Right ventricle myocardium superior (tissue), 1 donor: ENCODE measurements around the gene HSD17B8. TPM values are rescaled to one million over a fixed set of nuclear protein-coding genes. Genes with fewer than 3 reads are reported as not detected.

Experiments
- ATAC-seq: fragments of 200-7000 bp; cut with Tn5 transposase; one replicate; pipeline ENCODE4 v1.9.1; 2020; ENCODE audit warnings: mild to moderate bottlenecking; ENCODE audit not compliant: poor library complexity
- DNase-seq: peaks from one replicate; pipeline ENCODE4 v3.0.0-alpha.2; 2020
- intact Hi-C: fragments of 100-400 bp; cut with DNase I; formaldehyde crosslinking; loops from one replicate; pipeline ENCODE4 v1.11.2; 2022
- total RNA-seq: library from RNA; stranded (reverse); fragmentation: NEBNext Ultra II Directional; extraction: Animal tissue kit (Norgen Biotek cat#: 25700); gene quantifications from one replicate; pipeline ENCODE4 v1.2.1, GENCODE V29; 2021
- donor health status: DM: no; HTN: yes; CAD: no; lungs with severe emphysema.

The HSD17B8 gene
- total RNA-seq, 1 donor from 2014 or later = 25.1 TPM

DNA sequence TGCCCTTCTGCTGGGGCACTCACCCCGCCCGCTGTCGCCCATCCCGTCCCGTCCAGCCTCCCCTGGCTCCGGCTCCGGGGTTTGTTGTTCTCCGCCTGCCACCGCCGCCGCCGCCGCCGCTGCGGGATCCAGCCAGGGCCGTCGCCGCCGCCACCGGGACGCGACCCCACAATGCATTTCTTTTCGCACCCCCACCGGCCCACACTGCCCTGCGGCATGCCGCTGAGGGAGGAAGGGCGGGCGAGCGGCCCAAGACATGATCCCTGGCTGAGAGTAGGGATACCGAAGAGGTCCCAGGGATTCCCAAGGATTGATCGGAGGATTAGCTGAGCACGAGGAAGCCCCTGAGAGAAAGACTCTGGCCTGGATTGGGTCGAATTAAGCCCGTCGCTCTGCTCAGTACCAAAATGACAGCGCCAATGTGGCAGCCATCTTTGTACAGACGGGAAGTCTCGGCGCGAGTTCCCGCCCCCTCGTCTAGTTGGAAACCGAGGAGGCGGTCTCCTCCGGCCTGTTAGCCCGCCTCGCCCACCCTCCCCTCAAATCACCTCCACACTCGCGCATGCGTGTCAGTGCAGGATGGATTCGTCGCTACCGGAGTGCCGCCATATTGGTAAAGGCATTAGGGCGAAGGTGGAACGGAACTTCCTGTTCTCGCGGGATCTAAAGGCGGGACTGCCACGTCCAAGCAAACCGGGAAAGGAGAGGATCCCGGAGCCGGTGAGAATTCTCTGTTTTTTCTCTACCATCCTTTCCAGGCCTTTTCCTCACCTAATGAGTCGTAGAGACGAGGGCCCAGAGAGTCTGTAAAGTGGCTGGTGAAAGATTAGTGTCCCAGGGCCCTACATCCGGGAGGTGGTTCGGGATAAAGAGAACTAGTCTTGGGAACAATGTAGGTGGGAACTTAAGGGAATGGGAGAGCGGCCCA, 4.0 kb upstream of the HSD17B8 start, which contains the start of the genes RXRB and SLC39A7:
RXRB (minus strand) TSS at position 447 of the 928 bp plus-strand sequence; CDS start at position 258, 189 bp downstream.
SLC39A7 (plus strand) TSS at position 649 of the 928 bp plus-strand sequence. CDS start 379 bp downstream, outside the sequence.
- DNase-seq (peak; percentile 100), ATAC-seq (peak; percentile 90)
- intact Hi-C loops = loop anchor here (5.0 kb wide), 1 partner anchor 228 kb away; no protein-coding TSS in a partner anchor

DNA sequence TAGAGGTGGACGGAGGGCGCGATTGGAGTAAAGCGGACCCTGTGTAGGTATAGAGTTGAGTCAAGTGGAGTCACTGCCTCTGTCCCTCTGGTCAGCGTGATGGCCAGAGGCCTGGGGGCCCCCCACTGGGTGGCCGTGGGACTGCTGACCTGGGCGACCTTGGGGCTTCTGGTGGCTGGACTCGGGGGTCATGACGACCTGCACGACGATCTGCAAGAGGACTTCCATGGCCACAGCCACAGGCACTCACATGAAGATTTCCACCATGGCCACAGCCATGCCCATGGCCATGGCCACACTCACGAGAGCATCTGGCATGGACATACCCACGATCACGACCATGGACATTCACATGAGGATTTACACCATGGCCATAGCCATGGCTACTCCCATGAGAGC, 3.3 kb upstream of the HSD17B8 start:
- DNase-seq = no peak
- ATAC-seq = no peak
- intact Hi-C loops = loop anchor here (5.0 kb wide), 1 partner anchor 229 kb away; no protein-coding TSS in a partner anchor

DNA sequence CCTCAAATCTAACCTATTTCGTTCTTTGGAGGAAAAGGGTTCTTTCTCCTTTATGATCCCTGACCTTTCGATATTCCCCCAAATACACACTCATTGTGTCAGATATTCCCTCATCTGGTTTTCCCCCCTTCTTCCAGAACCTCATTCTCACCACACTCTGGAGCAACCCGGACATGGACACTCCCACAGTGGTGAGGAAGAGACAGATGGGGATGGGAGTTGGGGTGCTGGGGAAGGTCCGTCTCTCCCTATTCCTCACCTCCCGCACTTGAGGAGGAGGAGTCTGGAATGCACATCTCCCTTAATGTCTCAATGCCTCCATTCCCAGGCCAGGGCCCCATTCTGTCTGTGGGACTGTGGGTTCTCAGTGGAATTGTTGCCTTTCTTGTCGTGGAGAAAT, 2.5 kb upstream of the HSD17B8 start:
- intact Hi-C loops = loop anchor here (5.0 kb wide), 1 partner anchor 230 kb away; no protein-coding TSS in a partner anchor
- ATAC-seq (no peak), DNase-seq (no peak)

DNA sequence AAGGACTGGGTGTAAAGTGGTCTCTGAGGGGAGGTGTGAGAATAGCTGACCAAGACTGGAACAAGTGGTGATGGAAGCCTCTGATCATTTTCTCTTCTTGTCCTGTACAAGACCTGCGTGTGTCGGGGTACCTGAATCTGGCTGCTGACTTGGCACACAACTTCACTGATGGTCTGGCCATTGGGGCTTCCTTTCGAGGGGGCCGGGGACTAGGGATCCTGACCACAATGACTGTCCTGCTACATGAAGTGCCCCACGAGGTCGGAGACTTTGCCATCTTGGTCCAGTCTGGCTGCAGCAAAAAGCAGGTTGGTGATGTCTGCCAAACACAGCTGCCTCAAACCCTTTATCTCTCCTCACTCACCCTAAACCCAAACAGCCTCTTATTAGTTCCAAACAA, 1.7 kb upstream of the HSD17B8 start:
- no peak for DNase-seq
- intact Hi-C loops = loop anchor here (5.0 kb wide), 1 partner anchor 230 kb away; no protein-coding TSS in a partner anchor
- ATAC-seq = no peak

DNA sequence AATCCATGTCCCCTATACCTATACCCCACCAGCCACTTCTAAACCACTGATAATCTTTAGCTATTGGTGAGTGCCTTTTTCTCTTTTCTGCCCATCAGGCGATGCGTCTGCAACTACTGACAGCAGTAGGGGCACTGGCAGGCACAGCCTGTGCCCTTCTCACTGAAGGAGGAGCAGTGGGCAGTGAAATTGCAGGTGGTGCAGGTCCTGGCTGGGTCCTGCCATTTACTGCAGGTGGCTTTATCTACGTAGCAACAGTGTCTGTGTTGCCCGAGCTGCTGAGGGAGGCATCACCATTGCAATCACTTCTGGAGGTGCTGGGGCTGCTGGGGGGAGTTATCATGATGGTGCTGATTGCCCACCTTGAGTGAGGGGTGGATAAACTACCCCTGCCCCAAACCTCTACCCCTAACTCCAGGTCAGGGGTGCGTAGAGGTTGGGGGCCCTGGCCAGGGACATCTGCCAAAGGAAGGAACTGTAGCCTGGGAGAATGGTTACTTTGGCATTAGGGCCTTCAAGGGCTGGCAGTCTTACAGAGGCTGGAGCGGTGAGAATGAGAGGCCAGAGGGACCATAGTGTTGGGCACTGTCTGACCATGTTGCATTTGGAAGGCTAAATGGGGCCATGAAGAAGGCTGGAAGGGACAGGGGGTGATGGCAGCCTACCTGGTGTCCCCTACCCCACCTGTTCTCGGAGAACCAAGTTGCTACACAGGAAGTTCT, 851 bp upstream of the HSD17B8 start:
- DNase-seq (no peak), ATAC-seq (no peak)
- intact Hi-C loops = loop anchor here (5.0 kb wide), 1 partner anchor 231 kb away; no protein-coding TSS in a partner anchor

DNA sequence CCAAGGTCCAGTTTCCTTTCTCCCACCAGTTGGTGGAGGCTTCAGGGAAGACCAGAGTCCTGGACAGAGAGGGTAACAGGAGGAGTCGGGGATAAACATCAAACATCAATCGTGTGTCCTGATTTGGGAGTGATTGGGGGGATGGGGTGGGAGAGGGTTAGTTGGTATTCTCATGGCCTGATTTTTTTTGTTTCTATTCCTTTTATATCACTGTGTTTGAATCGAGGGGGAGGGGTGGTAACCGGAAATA, 365 bp upstream of the HSD17B8 start:
- intact Hi-C loops = loop anchor here (5.0 kb wide), 1 partner anchor 232 kb away; no protein-coding TSS in a partner anchor
- DNase-seq (no peak), ATAC-seq (no peak)

DNA sequence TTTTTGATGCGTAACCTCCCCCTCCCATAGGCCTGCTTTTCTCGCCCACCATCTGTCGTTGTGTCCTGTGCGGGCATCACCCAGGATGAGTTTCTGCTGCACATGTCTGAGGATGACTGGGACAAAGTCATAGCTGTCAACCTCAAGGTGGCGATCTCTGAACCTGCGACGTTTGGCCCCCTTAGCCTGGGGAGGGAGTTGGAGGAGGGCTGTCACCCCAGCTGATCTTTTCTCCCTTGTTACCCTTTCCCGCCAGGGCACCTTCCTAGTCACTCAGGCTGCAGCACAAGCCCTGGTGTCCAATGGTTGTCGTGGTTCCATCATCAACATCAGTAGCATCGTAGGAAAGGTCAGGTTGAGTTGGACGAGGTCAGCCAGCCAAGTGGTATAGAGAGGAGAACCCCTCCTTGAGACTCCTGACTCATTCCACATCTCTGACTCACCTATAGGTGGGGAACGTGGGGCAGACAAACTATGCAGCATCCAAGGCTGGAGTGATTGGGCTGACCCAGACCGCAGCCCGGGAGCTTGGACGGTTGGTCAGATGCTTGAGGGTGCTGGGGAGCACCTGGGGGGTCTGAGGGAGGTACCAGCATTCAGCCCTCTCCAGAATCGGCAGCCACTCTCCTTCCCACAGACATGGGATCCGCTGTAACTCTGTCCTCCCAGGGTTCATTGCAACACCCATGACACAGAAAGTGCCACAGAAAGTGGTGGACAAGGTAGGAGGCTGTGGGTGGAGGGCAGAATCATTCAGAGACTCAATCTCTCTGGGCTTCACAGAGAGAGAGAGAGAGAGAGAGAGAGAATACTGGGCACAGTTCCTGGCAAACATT, 954 bp downstream of the HSD17B8 start:
- intact Hi-C loops = loop anchor here (5.0 kb wide), 1 partner anchor 42 kb away; no protein-coding TSS in a partner anchor
- ATAC-seq = no peak

DNA sequence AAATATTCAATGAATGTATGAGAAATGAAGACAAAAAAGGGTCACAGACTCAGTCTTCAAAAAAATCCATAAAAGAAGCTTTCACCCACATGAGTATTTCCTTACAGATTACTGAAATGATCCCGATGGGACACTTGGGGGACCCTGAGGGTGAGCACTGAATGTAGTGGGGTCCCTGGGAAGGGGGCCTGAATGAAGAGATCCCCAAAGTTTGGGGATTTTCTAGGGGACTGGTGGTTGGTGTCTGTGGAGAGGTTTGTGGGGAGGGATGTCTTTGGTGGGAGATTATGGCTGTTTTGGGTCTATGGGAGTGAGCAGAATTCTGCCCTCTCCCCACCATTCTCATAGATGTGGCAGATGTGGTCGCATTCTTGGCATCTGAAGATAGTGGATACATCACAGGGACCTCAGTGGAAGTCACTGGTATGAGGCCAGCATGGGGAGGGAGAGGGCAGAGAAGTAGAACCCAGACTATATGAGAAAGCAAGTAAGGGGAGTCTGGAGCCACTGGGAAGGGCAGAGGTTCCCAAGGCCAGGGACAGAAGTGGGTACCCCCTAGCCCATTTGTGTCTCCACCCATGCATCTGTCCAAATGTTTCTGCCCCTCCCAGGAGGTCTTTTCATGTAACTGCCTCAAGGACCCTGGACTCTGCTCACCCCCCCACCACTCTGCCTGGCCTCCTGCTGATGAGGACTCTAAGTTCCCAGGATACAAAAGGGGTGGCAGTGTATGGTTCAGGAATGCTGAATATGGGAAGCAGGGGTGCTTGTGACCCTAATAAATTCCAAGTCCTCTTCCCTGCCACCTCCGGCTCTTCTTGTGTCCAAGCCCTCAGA, 1.8 kb downstream of the HSD17B8 start:
- ATAC-seq (no peak), DNase-seq (no peak)
- intact Hi-C loops = loop anchor here (5.0 kb wide), 1 partner anchor 41 kb away; no protein-coding TSS in a partner anchor

More for the DNA sequence above, 954 bp downstream of the HSD17B8 start:
- no peak for DNase-seq

DNA sequence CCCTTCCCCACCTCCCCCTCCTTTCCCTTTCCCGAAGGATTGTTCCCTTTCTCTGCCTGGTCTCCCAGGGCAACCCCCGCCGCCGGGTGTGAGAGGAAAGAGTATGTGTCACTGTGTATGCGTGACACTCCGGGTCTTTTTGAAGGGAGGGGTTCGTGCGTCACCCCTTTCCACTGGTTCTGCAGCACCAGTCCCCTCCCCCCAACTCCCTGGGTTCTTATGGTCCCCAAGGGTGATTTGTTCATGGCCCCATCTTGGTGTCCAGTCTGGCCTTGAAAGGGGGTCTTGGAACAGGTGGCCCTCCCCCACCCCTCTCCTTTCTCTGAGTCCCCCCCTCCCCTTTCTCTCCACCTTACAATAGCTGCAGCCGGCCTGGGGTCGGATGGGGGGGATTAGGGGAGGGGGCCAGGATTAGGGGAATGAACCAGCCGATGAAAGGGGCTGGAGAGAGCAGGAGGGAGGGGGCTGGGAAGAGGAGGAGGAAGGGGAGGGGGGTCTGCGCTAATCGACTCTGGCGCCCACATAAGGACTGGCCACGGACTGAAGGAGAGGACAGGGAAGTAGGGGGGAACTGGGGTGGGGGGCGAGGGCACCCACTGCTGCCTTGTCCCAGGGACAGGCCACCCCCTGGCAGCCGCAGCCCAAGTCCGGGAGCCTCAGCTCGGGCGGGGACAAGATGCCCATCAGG, 2.6 kb downstream of the HSD17B8 start:
- DNase-seq (no peak), ATAC-seq (no peak)
- intact Hi-C loops = loop anchor here (5.0 kb wide), 1 partner anchor 40 kb away; no protein-coding TSS in a partner anchor

DNA sequence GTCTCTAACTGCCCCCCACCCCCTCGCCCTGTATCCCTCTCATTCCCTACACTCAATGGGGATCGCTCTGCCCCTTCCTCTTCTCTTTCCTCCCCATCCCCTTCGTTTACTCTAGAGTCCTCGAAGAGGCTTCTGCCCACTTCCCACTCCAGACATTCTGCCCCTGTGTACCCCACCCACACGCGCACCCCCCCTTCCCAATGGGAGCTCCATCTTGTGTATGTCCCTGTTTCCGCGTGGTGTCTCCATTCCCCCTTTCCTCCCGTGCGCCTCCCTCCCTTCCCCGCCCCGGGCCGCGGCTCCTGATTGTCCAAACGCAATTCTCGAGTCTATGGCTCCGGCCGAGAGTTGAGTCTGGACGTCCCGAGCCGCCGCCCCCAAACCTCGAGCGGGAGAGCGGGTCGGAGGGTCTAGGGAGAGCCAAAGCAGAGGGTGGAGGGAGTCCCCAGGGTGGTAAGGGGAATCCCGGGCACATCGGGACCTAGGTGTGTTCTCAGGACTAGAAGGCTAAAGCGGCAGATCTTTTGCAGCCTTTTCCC, 3.2 kb downstream of the HSD17B8 start:
- peak; percentile 32 for ATAC-seq
- intact Hi-C loops = loop anchor here (5.0 kb wide), 1 partner anchor 40 kb away; no protein-coding TSS in a partner anchor
- peak; percentile 66 for DNase-seq

DNA sequence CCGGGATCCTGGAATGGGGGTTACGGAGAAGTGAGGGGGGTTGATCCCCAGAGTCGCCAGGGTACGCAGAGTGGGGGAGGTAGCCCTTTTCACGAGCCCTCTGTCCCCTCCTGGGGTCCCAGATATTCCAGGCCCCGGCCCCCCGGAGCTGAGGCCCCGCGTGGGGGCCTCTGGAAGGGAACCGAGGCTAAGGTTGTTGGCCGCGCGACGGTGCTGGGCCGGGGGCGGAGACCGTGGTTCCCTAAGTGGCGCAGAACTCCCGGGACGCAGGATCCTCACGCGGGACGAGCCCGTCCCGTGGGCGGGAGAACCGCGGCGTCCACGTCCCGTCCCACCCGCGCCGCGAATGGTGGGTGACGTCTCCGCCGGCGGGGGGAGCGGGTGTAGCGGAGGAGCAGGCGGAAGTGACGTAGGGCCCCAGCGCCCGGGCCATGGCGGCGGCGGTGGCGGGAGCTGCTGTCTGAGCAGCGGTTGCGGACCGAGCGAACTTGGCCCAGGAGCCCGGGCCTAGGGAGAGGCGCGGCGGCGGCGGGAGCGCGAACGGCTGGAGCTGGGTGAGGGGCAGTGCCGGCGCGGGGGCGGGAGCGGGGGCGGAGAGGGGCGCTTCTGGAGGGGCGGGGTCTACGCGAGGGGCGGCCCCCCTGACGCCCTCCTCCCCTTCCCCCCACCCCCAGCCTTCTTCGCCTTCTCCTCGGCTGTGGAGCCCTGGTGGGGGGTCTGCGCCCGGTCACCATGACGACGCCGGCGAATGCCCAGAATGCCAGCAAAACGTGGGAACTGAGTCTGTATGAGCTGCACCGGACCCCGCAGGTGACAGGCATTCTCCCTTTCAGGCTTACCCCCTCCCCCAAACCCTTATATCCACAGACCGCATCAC, 3.9 kb downstream of the HSD17B8 start, which contains the start of gene RING1:
RING1 (plus strand) TSS at position 410 of the 877 bp plus-strand sequence; CDS start at position 733, 323 bp downstream.
- intact Hi-C loops = loop anchor here (5.0 kb wide), 1 partner anchor 39 kb away; no protein-coding TSS in a partner anchor
- peak; percentile 88 for ATAC-seq
- peak; percentile 94 for DNase-seq

DNA sequence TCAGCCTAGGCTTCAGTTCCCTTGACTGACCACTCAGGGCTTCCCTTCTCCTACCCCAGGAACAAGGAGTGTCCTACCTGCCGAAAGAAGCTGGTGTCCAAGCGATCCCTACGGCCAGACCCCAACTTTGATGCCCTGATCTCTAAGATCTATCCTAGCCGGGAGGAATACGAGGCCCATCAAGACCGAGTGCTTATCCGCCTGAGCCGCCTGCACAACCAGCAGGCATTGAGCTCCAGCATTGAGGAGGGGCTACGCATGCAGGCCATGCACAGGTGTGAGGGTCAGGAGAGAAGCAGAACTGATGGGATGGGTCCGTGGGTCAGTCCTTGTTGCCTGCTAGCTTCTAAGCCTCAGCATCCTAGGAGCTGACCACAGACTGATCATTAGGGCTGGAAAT, 5.4 kb downstream of the HSD17B8 start:
- DNase-seq (no peak), ATAC-seq (no peak)
- intact Hi-C loops = loop anchor here (5.0 kb wide), 1 partner anchor 37 kb away; no protein-coding TSS in a partner anchor

DNA sequence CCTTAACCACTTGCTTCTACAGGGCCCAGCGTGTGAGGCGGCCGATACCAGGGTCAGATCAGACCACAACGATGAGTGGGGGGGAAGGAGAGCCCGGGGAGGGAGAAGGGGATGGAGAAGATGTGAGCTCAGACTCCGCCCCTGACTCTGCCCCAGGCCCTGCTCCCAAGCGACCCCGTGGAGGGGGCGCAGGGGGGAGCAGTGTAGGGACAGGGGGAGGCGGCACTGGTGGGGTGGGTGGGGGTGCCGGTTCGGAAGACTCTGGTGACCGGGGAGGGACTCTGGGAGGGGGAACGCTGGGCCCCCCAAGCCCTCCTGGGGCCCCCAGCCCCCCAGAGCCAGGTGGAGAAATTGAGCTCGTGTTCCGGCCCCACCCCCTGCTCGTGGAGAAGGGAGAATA, 6.7 kb downstream of the HSD17B8 start:
- no peak for ATAC-seq
- DNase-seq = no peak
- intact Hi-C loops = no loop called here

DNA sequence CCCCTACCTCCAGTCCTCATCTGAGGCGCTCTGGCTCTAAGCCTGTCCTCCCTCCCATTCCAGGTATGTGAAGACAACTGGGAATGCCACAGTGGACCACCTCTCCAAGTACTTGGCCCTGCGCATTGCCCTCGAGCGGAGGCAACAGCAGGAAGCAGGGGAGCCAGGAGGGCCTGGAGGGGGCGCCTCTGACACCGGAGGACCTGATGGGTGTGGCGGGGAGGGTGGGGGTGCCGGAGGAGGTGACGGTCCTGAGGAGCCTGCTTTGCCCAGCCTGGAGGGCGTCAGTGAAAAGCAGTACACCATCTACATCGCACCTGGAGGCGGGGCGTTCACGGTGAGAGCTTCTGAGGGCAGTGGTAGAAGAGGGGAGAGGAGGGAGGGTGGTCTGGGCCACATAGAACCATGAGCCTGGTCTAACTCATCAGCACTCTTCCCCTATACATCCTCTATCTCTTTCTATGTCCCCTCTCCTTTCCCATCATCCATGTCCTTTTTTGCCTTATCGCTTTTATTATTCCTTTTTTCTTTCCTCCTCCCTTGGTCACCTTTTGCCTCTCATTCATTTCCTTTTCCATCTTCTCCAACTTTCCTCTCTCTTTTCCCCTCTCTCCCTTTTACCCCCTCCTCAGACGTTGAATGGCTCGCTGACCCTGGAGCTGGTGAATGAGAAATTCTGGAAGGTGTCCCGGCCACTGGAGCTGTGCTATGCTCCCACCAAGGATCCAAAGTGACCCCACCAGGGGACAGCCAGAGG, 7.4 kb downstream of the HSD17B8 start:
- no peak for ATAC-seq
- intact Hi-C loops = no loop called here
- DNase-seq = no peak

DNA sequence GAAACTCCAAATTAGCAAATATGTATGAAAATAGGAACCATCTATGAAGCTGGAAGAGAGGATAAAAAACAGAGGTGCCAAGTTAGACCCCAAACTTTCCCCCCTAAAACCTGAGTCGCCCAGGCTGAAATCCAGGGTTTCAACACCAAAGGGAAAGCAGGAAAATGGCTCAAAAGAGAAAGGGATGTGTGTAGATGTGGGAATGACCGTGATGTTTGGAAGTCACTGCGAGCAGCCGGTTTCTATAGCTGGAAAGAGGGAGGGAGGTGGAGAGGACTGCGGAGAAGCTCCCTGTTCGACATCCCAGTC, 8.4 kb downstream of the HSD17B8 start:
- intact Hi-C loops = no loop called here
- DNase-seq (no peak), ATAC-seq (no peak)
